HTR-8/SVneo (cell line): ENCODE results near the gene LAMA3.

Source experiments
- DNase-seq: peaks from one replicate; pipeline ENCODE4 v3.0.0; 2011; ENCODE audit warnings: low spot score, mixed read lengths; ENCODE audit not compliant: insufficient read length
- FAIRE-seq: peaks from 2 replicates; lab custom pipeline; 2011; peaks lifted over from hg19 to GRCh38; lab: Jason Lieb, UNC

Gene LAMA3

DNA sequence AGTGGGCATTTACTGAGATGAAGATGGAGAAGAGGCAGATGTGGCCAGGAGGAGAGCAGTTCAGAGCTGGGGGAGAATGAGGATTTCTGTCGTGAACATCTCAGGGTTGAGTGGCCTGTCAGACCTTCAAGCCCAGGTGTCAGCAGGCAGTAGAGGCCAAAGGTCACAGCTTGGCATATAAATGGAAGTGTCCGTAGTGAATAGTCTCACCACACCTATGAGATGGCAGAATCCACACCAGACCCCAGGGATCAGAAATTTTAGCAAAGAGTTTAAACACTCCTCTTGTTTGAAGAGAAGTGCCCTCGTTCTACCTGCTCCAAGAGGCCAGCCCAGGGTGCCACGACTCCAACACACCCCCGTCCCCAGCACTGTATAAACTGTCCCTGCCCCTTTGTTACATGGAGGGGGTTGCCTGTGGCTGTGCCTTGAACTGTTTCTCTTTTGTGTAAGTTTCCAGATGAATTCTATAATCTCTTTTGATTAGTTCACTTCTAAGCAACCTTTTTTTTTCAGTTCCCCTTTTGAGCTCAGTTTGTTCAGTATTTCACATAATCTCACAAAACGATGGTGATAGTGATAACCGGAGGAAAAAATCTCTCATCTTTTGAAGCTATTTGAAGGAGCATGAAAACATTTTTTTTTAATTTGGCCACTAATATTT is 256.3 kb downstream of the LAMA3 start:
- no peak for FAIRE-seq
- no peak for DNase-seq

DNA sequence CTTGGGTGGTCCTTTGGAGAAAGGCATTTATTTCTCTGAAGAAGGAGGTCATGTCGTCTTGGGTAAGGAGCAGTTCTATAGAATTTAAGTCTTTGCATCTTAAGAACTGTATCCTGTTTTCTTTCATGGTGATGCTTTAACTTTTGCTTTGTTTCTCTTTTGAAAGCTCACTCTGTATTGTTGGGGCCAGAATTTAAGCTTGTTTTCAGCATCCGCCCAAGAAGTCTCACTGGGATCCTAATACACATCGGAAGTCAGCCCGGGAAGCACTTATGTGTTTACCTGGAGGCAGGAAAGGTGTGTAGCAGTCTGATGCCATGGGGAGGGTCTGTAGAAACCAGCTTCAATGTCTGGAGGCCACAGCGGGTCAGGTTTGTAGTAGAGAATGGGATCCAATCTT is 260.6 kb downstream of the LAMA3 start:
- no peak for DNase-seq

GRCh38 chr18:23950644-23951043 is 261.4 kb downstream of the LAMA3 start:
- DNase-seq (no peak), FAIRE-seq (no peak)

More for the DNA sequence above, 260.6 kb downstream of the LAMA3 start:
- FAIRE-seq: no peak

- DNase-seq (no peak), FAIRE-seq (no peak)
Measured at GRCh38 chr18:23951206-23951605, 262.0 kb downstream of the LAMA3 start.

GRCh38 chr18:23953984-23954383 is 264.7 kb downstream of the LAMA3 start:
- DNase-seq: no peak
- no peak for FAIRE-seq

- FAIRE-seq (no peak), DNase-seq (no peak)
Measured at GRCh38 chr18:23956483-23956882, 267.2 kb downstream of the LAMA3 start.

GRCh38 chr18:23958036-23958435 is 268.8 kb downstream of the LAMA3 start:
- DNase-seq (no peak), FAIRE-seq (no peak)

DNA sequence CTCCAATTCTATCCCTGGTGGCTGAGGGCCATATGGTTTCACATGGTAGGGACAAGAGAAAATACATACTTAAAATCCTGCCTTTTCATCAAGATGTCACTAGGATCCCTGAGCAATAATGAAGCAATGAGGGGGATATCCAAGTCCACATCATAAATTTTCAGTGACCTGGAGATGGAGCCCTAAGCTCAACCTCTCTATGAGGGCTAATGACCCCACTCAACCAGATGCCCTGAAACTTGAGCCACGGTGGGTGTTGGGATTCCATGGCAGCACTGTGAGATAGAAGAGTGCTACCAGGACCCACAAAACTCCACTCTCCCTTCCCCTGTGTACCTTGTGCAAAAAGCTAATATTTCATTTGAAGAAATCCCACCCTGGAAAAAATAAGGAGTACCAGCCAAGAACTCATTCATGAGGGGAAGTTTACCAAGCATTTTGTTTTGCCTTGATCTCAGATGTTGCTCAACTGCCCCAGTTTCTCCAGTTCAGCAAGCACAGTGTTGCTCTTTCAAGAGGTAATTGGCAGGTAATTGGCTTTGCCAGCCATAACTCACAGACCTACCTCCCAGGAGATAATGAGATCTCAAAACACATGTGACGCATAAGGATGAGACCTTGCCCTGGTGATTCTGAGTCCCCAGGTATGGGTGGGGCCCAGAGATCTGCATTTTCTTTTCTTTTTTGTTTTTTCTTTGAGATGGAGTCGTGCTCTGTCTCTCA is 274.4 kb downstream of the LAMA3 start:
- DNase-seq: no peak

GRCh38 chr18:23964282-23965238 is 275.3 kb downstream of the LAMA3 start:
- DNase-seq (no peak), FAIRE-seq (no peak)

More for the DNA sequence above, 274.4 kb downstream of the LAMA3 start:
- FAIRE-seq: no peak

DNA sequence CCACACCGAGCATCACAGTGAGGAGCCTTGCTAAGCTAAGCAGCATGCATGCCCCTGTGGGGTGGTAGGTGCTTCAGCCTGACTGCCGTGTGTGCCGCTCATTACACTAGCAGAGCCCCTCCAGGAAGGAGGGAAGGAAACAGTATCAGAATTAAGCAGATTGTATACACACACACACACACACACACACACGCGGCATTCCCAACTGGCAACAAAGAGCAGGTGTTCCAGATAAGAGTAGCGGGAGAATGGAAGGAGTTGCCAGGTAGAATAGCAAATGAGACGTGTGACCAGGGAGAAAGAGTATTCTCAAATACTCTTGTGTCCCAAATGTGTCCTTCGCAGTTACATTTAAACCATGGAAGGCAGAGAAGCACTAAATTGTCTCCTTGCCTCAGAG is 277.7 kb downstream of the LAMA3 start:
- FAIRE-seq (no peak), DNase-seq (no peak)

DNA sequence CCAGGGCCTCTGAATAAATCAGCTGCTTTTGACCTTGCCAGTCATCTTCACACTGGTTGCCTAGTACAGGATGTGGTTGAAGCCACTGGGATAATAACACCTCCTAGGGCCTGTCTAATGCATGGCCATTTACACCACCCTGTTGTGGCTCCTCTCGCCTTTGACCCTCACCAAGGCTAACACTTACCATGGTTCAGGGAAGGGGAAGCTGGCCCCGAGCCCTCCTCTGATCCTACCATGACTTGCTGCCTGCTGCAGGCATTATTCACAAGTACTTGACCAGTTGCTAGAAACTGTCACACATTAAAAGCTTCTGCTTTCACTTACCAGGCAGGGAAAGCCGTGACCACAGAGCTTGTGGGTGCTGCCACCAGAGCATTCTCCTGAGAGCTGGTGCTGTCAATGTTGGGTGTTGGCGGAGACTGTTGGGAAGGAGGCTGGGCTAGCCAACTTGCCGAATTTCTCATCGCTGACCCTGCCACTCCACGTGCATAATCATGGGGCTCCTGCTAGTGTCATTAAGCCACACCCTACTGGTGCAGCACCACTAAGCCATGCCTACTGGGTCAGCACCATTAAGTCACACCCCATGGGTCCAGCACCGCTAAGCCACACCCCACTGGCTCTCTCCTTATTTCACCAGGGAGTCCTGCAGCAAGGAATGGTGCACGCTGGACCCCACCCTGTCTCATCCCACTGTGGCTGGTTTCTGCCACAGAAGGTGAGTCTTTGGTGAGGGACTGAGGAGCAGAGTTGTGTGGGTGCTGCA is 278.3 kb downstream of the LAMA3 start:
- DNase-seq: no peak

DNA sequence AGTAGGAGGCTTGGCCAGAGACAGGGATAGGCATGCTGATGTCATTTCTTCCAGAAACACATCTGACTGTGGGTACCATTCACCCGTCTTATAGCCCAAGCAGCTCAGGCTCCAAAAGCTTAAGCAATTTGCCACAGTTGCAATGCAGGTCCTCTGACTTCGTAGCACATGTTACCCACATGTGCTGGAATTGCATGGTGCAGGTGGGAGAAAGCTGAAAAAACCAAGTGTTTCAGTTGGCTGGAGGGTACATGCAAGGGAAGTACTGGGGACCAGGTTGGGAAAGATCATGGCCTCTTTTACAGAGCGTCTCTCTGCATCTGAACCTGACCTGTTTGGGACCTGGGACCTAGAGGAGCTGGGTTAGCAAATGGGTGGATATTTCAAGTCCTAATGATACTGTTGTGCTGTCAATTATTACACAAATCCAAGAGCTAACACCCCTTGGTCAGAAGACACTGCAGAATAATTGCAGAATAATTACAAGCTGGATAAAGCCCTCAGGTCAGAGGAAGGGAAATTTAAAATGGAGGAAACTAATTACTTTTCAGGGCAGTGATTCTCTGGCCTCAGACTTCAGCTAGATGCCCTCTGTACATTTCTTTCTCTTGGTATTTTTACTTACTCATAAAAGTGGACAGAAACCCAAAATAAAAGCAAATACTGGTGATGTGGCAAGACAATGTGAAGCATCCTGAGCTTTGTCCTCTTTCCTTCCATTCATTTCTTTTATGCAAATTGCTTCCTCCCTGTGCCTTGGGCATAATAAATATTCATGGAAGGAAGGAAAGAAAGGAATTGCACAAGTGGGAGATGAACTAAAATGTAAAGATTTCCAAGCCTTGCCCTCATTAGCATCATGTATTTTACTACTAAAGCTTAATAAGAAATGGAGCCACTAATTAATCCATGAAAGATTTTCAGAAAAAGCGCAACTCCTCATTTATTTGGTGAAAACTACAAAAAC is 279.7 kb downstream of the LAMA3 start:
- DNase-seq (no peak), FAIRE-seq (no peak)

More for the DNA sequence above, 278.3 kb downstream of the LAMA3 start:
- FAIRE-seq: no peak

GRCh38 chr18:23969664-23970063 is 280.4 kb downstream of the LAMA3 start:
- DNase-seq (no peak), FAIRE-seq (no peak)

DNA sequence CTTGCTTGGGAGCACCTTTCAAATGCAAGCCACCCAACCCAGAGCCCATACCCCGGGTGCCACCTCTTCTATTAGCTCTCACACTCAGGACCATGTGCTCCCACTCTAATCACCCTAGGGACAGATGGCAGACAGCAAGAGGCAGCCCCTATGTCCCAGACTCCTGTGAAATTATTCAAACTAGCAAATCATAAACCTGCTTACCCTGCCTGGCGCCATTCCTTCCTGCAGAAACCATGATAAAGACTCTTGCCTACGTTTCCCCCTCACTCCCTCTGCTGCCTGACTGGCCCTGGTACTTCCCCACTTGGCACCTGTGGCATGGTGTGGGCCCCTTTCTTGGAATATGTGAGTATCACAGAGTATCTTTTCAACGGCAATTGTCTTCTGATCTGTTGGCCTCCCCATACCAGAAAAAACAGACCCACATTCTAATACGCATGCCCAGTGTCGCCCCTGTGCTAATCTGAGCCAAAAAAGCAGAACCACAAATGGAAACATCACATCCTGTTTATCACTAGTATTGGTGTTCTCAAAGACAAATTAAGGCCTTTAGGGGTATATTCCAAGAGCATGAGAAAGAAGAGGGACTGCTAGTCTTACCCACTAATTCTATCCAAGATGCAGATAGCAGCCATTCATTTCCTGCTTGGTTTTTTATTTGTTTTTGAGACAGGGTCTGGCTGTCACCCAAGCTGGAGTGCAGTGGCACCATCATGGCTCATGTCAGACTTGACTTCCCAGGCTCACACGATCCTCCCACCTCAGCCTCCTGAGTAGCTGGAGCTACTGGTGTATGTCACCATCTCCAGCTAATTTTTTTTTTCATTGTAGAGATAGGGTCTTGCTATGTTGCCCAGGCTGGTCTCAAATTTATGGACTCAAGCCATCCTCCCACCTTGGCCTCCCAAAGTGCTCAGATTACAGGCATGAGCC is 281.2 kb downstream of the LAMA3 start:
- no peak for DNase-seq
- no peak for FAIRE-seq

DNA sequence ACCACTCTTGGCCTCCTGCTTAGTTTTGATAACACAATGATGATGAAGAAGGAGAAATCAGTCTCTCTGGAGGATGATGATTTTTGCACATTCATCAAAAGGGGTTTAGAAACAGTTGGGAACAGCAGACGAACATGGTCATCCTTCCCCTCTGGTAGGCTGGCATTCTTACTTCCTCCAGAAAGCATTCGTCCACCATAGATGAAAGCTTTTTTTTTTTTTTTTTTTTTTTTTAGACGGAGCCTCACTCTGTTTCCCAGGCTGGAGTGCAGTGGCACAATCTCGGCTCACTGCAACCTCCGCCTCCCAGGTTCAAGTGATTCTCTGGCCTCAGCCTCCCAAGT is 281.8 kb downstream of the LAMA3 start:
- no peak for FAIRE-seq
- DNase-seq: no peak

- FAIRE-seq: no peak
- DNase-seq: no peak
Measured at GRCh38 chr18:23971666-23972230, 282.5 kb downstream of the LAMA3 start.

DNA sequence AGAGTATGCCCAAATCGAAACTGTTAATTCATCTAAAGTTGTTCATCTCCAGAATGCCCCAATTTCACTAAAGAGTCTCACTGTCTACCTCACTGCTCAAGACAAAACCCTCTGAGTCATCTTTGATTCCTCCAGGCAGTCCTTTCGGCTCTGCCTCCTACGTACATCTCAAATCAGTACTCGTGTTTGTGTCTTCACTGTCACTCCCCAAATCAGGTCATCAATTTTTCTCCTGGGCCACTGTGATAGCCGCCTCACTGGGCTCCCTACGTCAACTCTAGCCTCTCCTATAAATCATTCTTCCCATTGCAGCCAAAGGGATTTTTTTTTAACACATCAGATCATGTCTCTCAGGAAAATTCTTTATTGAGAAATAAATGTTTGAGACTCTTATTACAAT is 283.2 kb downstream of the LAMA3 start:
- DNase-seq: no peak
- no peak for FAIRE-seq

DNA sequence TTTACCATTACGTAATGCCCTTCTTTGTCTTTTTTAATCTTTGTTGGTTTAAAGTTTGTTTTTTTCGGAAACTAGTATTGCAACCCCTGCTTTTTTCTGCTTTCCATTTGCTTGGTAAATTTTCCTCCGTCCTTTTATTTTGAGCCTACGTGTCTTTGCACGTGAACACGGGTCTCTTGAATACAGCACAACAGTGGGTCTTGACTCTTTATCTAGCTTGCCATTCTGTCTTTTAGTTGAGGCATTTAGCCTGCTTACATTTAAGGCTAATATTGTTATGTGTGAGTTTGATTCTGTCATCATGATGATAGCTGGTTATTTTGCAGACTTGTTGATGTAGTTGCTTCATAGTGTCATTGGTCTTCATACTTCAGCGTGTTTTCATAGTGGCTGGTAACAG is 287.9 kb downstream of the LAMA3 start:
- DNase-seq (no peak), FAIRE-seq (no peak)
